Neural progenitor cell (in vitro differentiated cells): Measurements from ENCODE around the gene RNMT.
"Not testable (repeated sequence)": the region's sequence is repeated elsewhere in the genome, so short reads cannot be mapped to it uniquely, and the experiment has no call there.

Experiments
- EZH2 ChIP-seq: fragments of 200-600 bp; sonication (generic); IDR thresholded peaks from 2 replicates; pipeline ENCODE4 v1.6.1; 2017; ENCODE audit warnings: antibody characterized with exemption, mild to moderate bottlenecking, moderate library complexity
- EZH2phosphoT487 ChIP-seq: fragments of 200-600 bp; sonication (generic); IDR thresholded peaks from 2 replicates; pipeline ENCODE4 v1.6.1; 2017; ENCODE audit warnings: antibody characterized with exemption
- TF ChIP-seq, protein P1 (sequence below): fragments of 200-600 bp; sonication (generic); IDR thresholded peaks from 2 replicates; pipeline ENCODE4 v1.5.1; 2017; ENCODE audit warnings: antibody characterized with exemption, mild to moderate bottlenecking

DNA sequence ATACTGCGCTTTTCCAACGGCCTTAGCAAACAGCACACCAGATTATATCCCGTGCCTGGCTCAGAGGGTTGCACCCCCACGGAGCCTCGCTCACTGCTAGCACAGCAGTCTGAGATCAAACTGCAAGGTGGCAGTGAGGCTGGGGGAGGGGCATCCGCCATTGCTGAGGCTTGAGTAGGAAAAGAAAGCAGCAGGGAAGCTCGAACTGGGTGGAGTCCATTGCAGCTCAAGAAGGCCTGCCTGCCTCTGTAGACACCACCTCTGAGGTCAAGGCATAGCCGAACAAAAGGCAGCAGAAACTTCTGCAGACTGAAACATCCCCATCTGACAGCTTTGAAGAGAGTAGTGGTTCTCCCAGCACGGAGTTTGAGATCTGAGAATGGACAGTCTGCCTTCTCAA, 36.4 kb upstream of the RNMT start:
- TF ChIP-seq, protein P1, sequence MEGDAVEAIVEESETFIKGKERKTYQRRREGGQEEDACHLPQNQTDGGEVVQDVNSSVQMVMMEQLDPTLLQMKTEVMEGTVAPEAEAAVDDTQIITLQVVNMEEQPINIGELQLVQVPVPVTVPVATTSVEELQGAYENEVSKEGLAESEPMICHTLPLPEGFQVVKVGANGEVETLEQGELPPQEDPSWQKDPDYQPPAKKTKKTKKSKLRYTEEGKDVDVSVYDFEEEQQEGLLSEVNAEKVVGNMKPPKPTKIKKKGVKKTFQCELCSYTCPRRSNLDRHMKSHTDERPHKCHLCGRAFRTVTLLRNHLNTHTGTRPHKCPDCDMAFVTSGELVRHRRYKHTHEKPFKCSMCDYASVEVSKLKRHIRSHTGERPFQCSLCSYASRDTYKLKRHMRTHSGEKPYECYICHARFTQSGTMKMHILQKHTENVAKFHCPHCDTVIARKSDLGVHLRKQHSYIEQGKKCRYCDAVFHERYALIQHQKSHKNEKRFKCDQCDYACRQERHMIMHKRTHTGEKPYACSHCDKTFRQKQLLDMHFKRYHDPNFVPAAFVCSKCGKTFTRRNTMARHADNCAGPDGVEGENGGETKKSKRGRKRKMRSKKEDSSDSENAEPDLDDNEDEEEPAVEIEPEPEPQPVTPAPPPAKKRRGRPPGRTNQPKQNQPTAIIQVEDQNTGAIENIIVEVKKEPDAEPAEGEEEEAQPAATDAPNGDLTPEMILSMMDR = not testable (repeated sequence)
- TF ChIP-seq EZH2phosphoT487, EZH2: not testable (repeated sequence)
